GM18507 (cell line): ENCODE measurements around the gene PHLDB2.
A peak's percentile ranks its signal among the peaks of the same experiment; 100 is the strongest.

Experiments
- DNase-seq: peaks from one replicate; pipeline ENCODE4 v3.0.0; 2011; ENCODE audit warnings: low read depth; ENCODE audit not compliant: insufficient read length; ENCODE audit errors: extremely low spot score
- FAIRE-seq: peaks from 2 replicates; lab custom pipeline; 2011; peaks lifted over from hg19 to GRCh38; lab: Jason Lieb, UNC

Gene PHLDB2

DNA sequence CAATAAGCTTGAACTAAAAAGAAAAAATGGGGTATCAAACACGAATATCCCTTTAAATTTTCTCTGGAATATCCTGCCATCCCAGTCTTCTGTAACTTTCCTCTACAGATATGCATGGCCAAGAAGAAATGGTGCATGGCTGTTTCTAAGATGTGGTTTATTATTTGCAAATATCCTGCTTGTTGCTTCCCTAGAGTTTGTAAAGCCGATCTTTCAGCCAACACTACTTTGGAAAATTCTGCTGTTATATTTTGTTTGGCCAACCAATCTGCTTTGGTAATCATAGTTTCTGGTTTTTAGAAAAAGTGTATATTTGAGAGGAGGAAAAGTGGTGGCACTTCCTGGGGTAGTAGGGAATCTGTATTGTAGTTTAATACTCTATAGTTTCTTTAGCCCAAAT, 13.9 kb downstream of the PHLDB2 start:
- DNase-seq, result no peak
- no peak for FAIRE-seq

DNA sequence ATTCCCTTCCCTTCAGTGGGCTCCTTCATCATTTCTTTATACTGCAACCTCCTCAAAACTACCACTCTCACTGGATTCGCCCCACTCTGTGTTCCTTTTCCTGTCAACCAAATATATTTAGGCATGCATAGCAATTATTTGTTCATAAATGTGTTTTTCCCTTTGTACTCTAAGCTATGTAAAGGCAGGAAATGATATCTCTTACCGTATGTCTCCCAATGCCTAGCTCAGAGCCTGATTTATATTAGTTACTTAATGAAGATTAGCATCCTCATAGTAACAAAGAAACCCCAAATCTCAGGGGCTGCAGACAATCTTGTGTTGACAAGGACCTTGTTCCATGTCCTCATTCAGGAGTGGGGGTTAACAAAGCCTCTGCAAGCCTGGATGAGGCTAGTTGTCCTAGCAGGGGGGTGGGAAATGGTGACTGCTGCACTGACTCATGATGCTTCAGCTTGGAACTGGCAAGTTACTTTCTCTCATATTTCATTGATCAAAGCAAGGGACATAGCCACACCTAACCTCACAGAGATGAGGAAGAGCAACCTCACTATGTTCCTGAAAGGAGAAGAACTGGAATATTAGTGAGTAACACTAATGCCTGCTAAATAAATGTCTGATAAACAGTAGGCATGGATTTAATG, 15.2 kb downstream of the PHLDB2 start:
- no peak for DNase-seq
- no peak for FAIRE-seq

DNA sequence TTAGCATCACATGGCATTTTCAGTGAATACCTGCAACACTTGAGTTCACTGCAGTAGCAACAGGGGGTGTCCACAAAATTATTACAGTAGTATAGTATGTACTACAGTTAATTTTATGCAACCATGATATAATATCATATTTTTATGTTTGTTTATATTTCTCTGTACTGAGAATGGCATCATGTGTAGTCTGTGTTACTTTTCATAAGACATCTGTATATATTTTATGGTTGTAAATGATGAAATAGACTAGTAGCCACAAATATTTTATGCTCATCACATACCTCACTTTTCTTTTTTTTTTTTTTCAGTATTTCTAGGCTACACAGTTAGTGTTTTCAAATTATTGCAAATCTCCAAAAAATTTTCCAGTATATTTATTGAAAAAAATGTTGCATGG, 22.4 kb downstream of the PHLDB2 start:
- no peak for DNase-seq
- FAIRE-seq, result no peak

DNA sequence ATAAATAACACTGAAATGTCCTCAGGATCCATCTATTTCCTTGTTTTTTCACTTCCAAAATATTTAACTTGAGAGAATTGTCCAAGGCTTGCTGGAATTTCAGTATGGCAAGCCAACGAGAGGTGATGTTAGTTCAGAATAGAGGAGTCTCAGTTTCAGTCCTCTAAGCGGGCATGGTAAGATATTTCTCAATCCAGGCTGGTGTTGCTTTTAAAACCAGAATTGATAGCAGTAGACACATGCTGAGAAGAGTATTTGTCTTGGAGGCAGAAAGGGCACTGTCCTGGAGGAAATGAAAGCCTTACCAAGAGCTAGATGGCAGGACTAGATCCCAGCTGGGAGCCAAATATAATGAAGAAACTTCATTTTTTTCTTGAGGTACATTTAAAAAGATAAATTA, 23.1 kb downstream of the PHLDB2 start:
- no peak for FAIRE-seq
- no peak for DNase-seq

DNA sequence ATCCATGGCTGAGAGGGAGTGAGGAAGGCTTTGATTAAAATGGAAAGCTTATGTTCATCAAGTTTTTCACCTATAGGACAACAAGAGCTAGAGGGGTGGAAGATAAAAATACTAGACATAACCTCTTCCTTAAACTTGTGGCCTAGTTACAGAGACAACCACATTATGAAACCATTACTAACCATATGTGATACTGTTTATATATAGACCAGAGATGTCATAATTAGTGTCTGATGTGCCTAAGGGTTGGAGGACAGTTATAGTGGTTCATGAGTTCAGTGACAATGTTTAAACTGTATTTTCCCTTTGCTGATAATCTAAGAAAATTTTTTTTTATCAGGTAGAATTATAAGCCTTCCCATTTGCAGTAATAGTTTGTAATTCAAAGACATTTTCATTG, 23.7 kb downstream of the PHLDB2 start:
- peak; percentile 46 for FAIRE-seq
- no peak for DNase-seq

DNA sequence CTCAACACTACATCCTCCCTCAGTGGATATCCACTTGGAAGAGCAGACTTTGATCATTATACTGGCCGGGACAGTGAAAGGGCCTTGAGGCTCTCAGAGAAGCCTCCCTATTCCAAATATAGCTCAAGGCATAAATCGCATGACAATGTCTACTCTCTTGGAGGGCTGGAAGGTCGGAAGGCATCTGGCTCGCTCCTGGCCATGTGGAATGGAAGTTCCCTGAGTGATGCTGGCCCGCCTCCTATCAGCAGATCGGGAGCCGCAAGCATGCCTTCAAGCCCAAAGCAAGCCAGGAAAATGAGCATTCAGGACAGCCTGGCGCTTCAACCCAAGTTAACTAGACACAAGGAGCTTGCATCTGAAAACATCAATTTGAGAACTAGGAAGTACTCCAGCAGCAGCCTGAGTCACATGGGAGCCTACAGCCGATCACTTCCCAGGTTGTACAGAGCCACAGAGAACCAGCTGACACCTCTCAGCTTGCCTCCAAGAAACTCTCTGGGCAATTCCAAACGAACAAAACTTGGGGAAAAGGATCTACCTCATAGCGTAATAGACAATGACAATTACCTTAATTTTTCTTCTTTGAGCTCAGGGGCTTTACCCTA, 25.4 kb downstream of the PHLDB2 start:
- no peak for DNase-seq
- FAIRE-seq, result no peak

DNA sequence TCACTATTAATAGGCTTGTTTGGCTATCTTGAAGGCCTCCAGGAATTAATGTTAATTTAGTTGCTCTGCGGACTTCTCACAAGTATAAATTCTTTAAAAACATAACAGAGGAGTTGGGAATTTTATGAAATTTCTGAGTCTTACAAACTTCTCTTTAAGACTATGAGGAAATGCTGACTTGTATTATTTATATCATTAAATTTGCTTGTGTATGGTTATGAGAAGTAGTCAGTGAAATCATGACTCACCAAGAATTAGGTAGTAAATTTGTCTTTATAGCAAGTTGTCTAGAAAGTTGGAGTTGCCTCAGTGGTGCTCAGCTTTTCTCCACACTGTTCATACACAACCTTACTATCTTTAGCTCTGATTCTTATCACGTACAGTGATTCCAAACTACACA, 26.5 kb downstream of the PHLDB2 start:
- no peak for DNase-seq
- FAIRE-seq, result no peak

DNA sequence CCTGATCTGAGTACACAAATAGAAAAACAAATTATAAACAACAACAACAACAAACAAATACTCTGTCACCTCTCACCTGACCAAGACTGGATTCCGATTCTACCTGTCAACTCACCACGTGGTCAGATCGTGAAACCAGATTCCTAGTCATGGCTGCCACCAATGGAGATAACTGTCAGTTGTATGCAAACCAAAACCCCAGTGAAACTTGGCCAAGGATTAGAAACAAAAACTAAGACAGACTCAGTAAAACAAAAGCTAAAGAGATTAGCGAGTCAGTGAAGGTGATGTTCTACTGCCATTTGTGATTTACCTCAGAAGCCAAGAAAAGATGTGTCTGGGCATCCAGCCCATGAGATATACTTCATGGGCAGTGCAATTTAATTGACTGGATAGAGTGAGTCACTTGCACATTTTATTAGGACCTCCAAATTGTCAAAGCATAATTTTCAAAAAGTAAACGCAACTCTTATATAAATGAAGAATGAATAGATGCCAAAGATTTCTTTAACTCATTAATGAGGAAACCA, 31.1 kb downstream of the PHLDB2 start:
- DNase-seq, result no peak
- FAIRE-seq, result peak; percentile 9

DNA sequence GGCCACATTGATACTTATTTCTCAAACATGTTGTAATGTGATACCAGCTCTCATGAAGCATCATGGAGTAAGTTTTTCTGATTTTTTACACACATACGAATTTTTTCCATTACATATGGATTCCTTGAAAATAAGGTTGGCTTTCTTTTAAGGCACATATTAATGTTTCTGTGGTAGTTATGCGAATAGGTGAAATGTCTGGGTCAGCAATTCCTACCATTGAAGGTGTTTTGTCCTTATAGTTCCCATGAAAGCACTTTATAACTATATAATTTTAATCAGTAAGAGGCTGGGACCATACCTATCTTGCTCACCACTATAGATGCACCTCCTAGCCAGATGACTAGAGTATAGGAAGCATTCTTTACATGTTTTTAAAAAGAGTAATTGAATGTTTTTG, 33.0 kb downstream of the PHLDB2 start:
- no peak for DNase-seq
- no peak for FAIRE-seq

DNA sequence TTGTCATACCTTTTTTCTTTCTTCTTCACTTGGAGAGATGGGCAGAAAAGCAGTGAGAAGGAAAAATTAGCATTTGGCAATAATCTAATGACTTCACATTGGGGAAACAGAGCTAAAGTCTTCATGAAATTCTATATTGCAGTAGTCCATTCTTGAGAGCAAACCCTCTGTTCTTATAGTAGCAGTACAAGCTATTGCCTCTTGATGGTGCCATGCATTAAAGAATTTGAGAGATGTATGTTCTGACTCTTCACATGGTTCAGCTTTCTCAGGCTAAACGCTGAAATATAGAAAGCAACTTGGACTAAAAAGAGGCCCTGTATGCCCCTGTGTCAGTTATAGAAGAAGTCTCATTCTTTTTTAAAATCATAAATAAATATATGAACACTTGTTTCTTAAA, 36.0 kb downstream of the PHLDB2 start:
- FAIRE-seq, result no peak
- no peak for DNase-seq

DNA sequence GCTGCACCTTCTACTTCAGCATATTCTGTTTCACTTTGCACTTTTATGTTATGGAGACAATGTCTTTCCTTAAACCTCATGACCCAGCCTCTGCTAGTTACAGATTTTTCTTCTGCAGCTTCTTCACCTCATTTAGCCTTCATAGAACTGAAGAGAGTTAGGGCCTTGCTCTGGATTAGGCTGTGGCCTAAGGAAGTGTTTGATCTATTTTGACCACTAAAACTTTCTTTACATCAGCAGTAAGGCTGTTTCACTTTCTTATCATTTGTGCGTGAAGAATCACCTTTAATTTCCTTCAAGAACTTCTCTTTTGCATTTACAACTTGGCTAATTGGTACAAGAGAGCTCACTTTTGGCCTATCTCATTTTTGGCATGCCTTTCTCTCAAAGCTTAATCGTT, 40.9 kb downstream of the PHLDB2 start:
- FAIRE-seq (peak; percentile 9), DNase-seq (no peak)

DNA sequence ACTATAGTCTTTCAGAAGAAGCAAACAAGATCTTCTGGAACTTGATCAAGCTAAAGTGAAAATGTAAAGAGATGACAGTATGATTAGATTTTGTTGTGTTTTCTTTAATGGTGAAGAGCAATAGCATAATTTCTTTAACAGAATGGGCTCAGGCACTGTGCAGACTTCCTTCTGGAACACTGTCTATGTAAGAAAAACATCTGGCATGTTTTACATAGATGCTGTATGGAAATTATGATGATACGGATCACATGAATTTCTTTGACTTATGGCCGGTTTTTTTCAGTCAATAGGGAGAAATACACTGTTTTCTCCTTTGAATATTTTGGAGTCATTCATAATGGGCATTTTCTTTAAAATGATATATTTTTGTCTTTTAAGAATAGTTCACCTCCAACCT, 42.6 kb downstream of the PHLDB2 start:
- DNase-seq, result no peak
- FAIRE-seq, result no peak

DNA sequence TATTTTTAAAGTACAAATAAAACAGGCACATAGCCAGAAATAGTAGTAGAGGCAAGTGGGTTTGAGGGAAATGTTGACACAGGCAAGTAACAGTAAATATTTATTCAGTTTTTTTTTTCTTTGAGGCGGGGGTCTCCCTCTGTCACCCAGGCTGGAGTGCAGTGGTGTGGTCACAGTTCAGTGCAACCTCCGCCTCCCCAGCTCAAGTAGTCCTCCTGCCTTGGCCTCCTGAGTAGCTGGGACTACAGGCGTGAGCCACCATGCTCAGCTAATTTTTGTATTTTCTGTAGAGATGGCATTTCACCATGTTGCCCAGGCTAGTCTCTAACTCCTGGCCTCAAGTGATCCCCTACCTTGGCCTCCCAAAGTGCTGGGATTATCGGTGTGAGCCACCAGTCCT, 43.5 kb downstream of the PHLDB2 start:
- DNase-seq (no peak), FAIRE-seq (no peak)

DNA sequence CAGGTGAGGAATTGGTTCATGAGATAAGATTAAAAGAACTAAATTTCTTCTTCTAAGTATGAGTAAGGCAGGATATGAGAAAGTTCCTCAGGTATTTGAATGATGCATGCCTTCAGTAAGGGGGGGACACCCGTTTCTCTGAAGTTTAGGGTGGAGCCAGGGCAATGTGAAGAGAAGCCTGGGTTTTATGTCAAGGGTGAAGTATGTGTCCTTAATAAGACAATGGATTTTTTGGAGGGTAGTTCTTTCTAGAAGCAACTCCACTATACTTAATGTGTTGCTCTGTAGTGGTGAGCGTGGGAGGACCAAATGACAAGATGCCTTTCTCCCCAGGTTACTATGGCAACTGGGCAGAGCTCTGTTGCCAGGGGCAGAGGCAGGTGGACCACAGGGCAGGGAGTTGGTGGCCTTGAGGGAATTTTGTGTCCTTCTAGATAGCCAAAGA, 44.0 kb downstream of the PHLDB2 start:
- DNase-seq, result no peak
- no peak for FAIRE-seq

DNA sequence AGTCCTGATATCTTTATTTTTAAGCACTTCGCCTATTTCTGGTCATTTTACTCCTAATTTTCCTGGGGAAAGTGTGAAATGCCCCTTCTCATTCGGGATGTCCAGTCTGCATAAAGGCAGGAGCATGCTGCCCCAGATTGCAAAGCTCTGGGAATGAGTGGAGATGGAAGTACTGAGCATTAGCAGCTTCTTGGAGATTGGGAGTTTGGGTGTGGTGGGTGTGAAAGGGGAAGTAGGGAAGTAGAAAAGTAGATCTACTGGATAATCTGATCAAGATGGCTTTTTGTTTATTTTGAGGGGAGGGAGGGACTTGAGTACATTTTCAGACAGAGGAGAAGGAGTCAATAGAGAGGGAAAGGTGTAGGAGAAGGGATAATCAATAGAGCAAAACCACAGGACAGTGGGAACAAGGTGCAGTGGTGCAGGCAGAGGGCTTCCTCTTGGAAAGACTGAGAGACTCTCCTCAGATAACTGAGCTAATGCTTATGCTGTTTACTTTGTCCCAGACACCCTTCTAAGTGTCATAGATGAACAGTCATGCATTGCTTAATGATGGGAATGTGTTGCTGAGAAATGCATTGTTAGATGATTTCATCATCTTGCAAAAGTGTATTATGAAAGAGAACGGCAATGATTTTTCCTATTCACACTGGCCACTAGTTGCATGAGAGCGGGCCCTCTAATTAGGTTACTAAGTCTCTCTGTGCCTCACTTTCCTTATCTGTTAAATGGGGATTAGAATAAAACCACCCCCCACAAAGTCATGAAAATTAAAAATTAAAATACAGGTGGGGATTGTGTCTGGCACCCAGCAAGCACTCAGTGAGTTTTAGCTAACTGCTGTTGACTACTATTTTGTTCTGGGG, 45.5 kb downstream of the PHLDB2 start:
- DNase-seq (no peak), FAIRE-seq (no peak)

DNA sequence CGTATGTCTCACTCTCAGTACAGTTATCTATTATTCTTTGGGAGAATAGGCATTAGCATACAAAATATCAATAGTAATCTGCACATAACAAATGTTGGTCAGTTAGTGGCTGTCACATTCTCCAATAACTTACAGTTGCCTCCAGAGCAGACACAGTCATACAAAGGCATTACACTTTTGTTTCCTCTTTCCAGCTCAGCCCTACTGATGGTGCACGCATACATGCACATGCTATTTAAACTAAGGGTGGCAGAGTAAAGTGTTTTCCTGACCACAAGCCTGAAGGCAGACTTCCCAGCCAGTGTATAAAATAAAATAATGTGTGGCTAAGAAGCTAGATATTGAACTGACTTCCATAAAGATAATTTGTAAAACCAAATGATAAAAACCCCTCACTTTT, 47.6 kb downstream of the PHLDB2 start:
- no peak for FAIRE-seq

DNA sequence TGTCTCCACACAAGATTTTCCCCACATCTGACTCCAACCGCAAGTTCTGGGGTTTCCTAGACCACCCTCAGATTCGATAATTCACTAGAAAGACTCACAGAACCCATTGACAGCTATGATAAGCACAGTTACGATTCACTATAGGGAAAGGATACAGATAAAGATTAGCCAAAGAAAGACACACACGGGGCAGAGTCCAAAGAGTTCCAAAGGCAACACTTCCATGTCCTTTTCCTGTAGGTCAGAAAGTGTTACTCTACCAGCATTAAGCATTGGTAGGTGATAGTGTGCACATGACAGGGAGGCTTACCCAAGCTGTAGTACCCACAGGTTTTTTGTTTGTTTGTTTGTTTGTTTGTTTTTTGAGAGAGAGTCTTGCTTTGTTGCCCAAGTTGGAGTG, 48.1 kb downstream of the PHLDB2 start:
- no peak for FAIRE-seq
- DNase-seq, result no peak

More for the DNA sequence above, 47.6 kb downstream of the PHLDB2 start:
- DNase-seq, result no peak

DNA sequence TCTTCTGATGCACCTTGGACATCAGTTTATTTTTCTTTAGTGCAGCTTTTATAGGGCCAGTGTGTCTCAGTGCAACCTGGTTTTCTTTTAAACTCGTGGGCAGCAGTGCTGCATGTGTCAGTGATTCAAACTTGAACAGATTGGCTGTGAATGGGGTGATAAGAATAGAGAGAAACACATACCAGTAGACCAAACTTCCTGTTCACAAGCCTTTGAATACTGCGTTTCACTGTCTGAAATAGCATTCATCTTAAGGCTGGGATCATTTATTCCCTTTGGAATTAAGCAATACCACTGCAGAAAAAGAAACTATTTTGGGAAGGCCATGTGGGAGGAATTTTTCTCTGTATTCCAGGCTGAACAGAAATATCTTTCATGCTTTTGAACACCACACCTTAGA, 51.7 kb downstream of the PHLDB2 start:
- DNase-seq (no peak), FAIRE-seq (no peak)

DNA sequence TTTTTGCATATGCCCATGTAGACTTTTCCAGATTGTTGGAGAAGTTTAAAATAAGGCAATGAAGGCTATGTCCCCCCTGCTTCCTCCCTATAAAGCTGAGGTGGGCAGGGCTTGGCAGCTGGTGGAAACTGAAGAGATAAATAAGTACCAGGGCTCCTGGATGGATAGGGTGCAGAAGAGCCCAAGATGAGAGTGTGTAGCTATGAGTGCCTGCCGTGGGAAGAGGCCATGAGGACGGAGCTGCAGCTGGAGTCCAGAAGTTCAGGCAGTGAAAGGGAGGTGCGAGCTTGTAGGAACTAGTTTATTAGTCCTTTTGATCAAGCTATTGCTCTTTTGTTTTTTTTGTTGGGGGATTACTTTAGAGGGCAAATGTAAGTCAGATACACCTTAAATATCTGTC, 52.4 kb downstream of the PHLDB2 start:
- no peak for FAIRE-seq

DNA sequence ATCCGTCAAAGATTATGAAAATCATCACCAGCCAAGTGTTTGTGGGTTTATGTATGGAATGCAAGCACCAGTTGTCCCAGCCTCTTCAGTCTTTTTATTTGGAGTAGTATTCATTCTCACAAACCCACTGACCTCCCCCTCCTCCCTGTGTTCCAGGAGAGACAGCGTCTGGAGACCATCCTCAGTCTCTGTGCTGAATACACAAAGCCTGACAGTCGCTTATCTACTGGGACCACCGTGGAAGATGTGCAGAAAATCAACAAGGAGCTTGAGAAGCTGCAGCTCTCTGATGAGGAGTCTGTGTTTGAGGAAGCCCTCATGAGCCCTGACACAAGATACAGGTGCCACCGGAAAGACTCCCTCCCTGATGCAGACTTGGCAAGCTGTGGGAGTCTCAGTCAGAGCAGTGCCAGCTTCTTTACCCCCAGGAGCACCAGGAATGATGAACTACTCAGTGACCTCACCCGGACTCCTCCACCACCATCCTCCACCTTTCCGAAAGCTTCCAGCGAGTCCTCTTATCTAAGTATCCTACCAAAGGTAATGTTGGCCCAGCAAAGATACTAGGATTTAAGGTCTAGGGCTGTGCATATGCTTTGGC, 54.2 kb downstream of the PHLDB2 start:
- DNase-seq, result no peak
- no peak for FAIRE-seq

More for the DNA sequence above, 52.4 kb downstream of the PHLDB2 start:
- DNase-seq, result no peak
